Hematopoietic multipotent progenitor cell (in vitro differentiated cells): ENCODE data around the gene AGR2. TPM values are rescaled to one million over a fixed set of nuclear protein-coding genes. Genes with fewer than 3 reads are reported as not detected.

Source experiments
- DNase-seq, 3 donors: peaks; one replicate each; pipeline ENCODE4 v3.0.0-alpha.2; 2011 to 2015; ENCODE audit warnings: low read depth in 2 of 3, low spot score in 2 of 3
- total RNA-seq: library from RNA; depleted of rRNA; stranded (reverse); fragments of >200 nt; gene quantifications from one replicate; pipeline ENCODE4 v1.2.3, GENCODE V29; 2012

The AGR2 gene
- total RNA-seq, 1 donor: 0.27 TPM

- DNase-seq: no peak
Observed at GRCh38 chr7:16743236-16743635, 61.6 kb downstream of the AGR2 start.

GRCh38 chr7:16742547-16742946 lies 62.3 kb downstream of the AGR2 start:
- DNase-seq: no peak

Other genes with a start within 250 kb of the AGR2 start
- gene ANKMY2, start 159.2 kb downstream of the AGR2 start, total RNA-seq: 13.7 TPM
- 42.3 TPM for gene BZW2, start 158.8 kb downstream of the AGR2 start, total RNA-seq
- 8.3 TPM for gene TSPAN13, start 51.2 kb downstream of the AGR2 start, total RNA-seq
- gene AGR3, start 77.0 kb upstream of the AGR2 start, total RNA-seq: not detected